ENCODE measurements around the gene NFATC3.

NFATC3 gene

GRCh38 chr16:68066763-68067162, 18.4 kb upstream of the NFATC3 start:
- no peak for TF ChIP-seq POLR2A (IDR thresholded peaks at IDR 0.05; ENCODE audit: low read depth, low read length)
- no peak for FAIRE-seq

GRCh38 chr16:68068926-68069325, 16.2 kb upstream of the NFATC3 start:
- no peak for TF ChIP-seq POLR2A (IDR thresholded peaks at IDR 0.05; ENCODE audit: low read depth, low read length)
- DNase-seq (ENCODE audit: insufficient read length, low spot score): no peak
- FAIRE-seq: no peak

More at GRCh38 chr16:68066763-68067162, 18.4 kb upstream of the NFATC3 start:
- DNase-seq (ENCODE audit: insufficient read length, low spot score): no peak

GRCh38 chr16:68069511-68070248, 15.5 kb upstream of the NFATC3 start:
- TF ChIP-seq POLR2A (IDR thresholded peaks at IDR 0.05; ENCODE audit: low read depth, low read length): no peak
- FAIRE-seq (no peak), DNase-seq (ENCODE audit: insufficient read length, low spot score) (no peak)

GRCh38 chr16:68070249-68070730, 14.9 kb upstream of the NFATC3 start:
- DNase-seq (ENCODE audit: insufficient read length, low spot score) (no peak), FAIRE-seq (no peak)
- TF ChIP-seq POLR2A (IDR thresholded peaks at IDR 0.05; ENCODE audit: low read depth, low read length): no peak

GRCh38 chr16:68070806-68071517, 14.2 kb upstream of the NFATC3 start:
- TF ChIP-seq POLR2A (IDR thresholded peaks at IDR 0.05; ENCODE audit: low read depth, low read length): no peak
- FAIRE-seq (no peak), DNase-seq (ENCODE audit: insufficient read length, low spot score) (no peak)

GRCh38 chr16:68071518-68071901, 13.7 kb upstream of the NFATC3 start:
- FAIRE-seq (no peak), DNase-seq (ENCODE audit: insufficient read length, low spot score) (no peak)
- no peak for TF ChIP-seq POLR2A (IDR thresholded peaks at IDR 0.05; ENCODE audit: low read depth, low read length)

- FAIRE-seq: no peak
- TF ChIP-seq POLR2A (IDR thresholded peaks at IDR 0.05; ENCODE audit: low read depth, low read length): no peak
Measured at GRCh38 chr16:68072038-68072695, 13.0 kb upstream of the NFATC3 start.

GRCh38 chr16:68073902-68074760, 11.0 kb upstream of the NFATC3 start:
- no peak for FAIRE-seq
- no peak for TF ChIP-seq POLR2A (IDR thresholded peaks at IDR 0.05; ENCODE audit: low read depth, low read length)
- DNase-seq (ENCODE audit: insufficient read length, low spot score): no peak

More at GRCh38 chr16:68072038-68072695, 13.0 kb upstream of the NFATC3 start:
- no peak for DNase-seq (ENCODE audit: insufficient read length, low spot score)

GRCh38 chr16:68074850-68075555, 10.2 kb upstream of the NFATC3 start:
- no peak for DNase-seq (ENCODE audit: insufficient read length, low spot score)
- FAIRE-seq: no peak
- no peak for TF ChIP-seq POLR2A (IDR thresholded peaks at IDR 0.05; ENCODE audit: low read depth, low read length)

- FAIRE-seq: no peak
- no peak for DNase-seq (ENCODE audit: insufficient read length, low spot score)
Measured at GRCh38 chr16:68075980-68076379, 9.2 kb upstream of the NFATC3 start.

GRCh38 chr16:68076560-68076959, 8.6 kb upstream of the NFATC3 start:
- no peak for DNase-seq (ENCODE audit: insufficient read length, low spot score)
- FAIRE-seq: no peak
- no peak for TF ChIP-seq POLR2A (IDR thresholded peaks at IDR 0.05; ENCODE audit: low read depth, low read length)

More at GRCh38 chr16:68075980-68076379, 9.2 kb upstream of the NFATC3 start:
- no peak for TF ChIP-seq POLR2A (IDR thresholded peaks at IDR 0.05; ENCODE audit: low read depth, low read length)

- DNase-seq (ENCODE audit: insufficient read length, low spot score) (no peak), FAIRE-seq (no peak)
- TF ChIP-seq POLR2A (IDR thresholded peaks at IDR 0.05; ENCODE audit: low read depth, low read length): no peak
Measured at GRCh38 chr16:68077866-68078700, 7.1 kb upstream of the NFATC3 start.

Data from H54 (cell line).